Activated CD4-positive, alpha-beta T cell treated with anti-CD3 and anti-CD28 coated beads, Interleukin-2, amount 10 ng/mL, durations not matched to agents 24 days and 14 days (primary cell): Measurements from ENCODE around the gene DENND4C. TPM values are rescaled to one million over a fixed set of nuclear protein-coding genes. Genes with fewer than 3 reads are reported as not detected.
A peak's percentile ranks its signal among the peaks of the same experiment; 100 is the strongest.

Source experiments
- DNase-seq: peaks from one replicate; pipeline ENCODE4 v3.0.0; 2022
- H3K27ac Mint-ChIP-seq: one replicate; pipeline ENCODE4 v1.8.0; 2022; ENCODE audit warnings: mild to moderate bottlenecking, mixed read lengths
- H3K27me3 Mint-ChIP-seq: one replicate; pipeline ENCODE4 v1.8.0; 2022; ENCODE audit warnings: mixed read lengths
- H3K36me3 Mint-ChIP-seq: one replicate; pipeline ENCODE4 v1.8.0; 2022; ENCODE audit warnings: low read depth, mild to moderate bottlenecking, mixed read lengths
- H3K4me1 Mint-ChIP-seq: one replicate; pipeline ENCODE4 v1.8.0; 2021; ENCODE audit warnings: mixed read lengths
- H3K4me3 Mint-ChIP-seq: one replicate; pipeline ENCODE4 v1.8.0; 2022; ENCODE audit warnings: mild to moderate bottlenecking, moderate library complexity, mixed read lengths
- H3K9me3 Mint-ChIP-seq: one replicate; pipeline ENCODE4 v1.8.0; 2021; ENCODE audit warnings: mixed read lengths
- intact Hi-C: fragments of 100-400 bp; cut with micrococcal nuclease; formaldehyde crosslinking; loops from one replicate; pipeline ENCODE4 v1.15.1; 2023
- total RNA-seq: library from RNA; stranded (reverse); gene quantifications from 2 replicates; pipeline ENCODE4 v1.2.3, GENCODE V29; 2022

Gene DENND4C
- total RNA-seq, 1 donor from 2014 or later: 13.6 TPM

DNA sequence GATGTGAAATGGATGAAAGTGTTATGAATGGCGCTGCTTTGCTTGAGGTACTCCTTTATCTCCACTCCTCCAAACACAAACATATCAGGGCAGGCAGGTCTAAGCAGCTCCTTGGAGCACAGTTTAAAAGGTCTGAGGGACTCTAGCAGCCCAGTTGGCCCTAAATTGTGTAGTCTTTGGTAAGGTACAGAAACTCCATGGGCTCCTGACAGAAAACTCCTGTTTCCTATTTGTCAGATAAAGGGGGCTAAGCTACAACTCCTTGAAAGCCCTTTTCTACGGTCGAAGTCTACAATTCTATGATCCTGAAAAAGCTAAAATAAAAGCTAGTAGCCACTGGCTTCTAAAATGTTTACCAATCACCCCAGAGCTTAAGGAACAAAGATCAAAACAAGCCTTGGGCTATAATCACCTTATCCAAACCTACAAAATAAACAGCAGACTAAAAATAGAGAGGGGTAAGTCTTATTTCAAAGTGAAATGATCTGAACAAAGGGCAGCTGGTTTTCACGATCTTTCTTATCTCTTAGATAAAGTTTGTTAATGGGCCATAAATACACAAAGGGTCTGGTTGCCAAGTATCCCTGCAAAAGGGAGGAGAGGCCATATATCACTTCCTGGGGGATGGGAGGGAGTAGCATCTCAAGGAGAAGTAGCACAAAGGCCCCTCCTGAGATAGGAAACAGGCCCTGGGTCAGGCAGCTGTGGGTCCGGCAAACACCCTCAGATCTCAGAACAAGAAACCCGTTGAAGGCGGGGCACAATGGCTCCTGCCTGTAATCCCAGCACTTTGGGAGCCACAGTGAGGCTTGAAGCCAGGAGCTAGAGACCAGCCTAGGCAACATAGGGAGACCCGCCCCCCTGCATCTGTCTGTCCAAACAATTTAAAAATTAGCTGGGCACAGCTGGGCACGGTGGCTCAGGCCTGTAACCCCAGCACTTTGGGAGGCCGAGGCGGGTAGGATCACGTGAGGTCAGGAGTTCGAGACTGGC lies 28.3 kb upstream of the DENND4C start:
- Mint-ChIP-seq H3K9me3 (no peaks in the 10 kb centered on the region), H3K4me1 (peaks cover 6% of the 10 kb centered on the region), H3K4me3 (no peak overlapping the region), H3K27me3 (no peaks in the 10 kb centered on the region), H3K36me3 (no peaks in the 10 kb centered on the region), H3K27ac (no peak overlapping the region)
- intact Hi-C loops: no loop called here
- DNase-seq: no peak

GRCh38 chr9:19203058-19203457 lies 27.4 kb upstream of the DENND4C start:
- H3K27me3 Mint-ChIP-seq: no peaks in the 10 kb centered on the region
- no peak overlapping the region for H3K4me3 Mint-ChIP-seq
- H3K27ac Mint-ChIP-seq: no peak overlapping the region

GRCh38 chr9:19208653-19209052 lies 21.8 kb upstream of the DENND4C start:
- Mint-ChIP-seq H3K4me1 (no peaks in the 10 kb centered on the region), H3K9me3 (no peaks in the 10 kb centered on the region), H3K27ac (no peak overlapping the region), H3K36me3 (no peaks in the 10 kb centered on the region), H3K27me3 (peaks cover 5% of the 10 kb centered on the region), H3K4me3 (no peak overlapping the region)
- intact Hi-C loops: no loop called here
- no peak for DNase-seq

More at GRCh38 chr9:19203058-19203457, 27.4 kb upstream of the DENND4C start:
- no peaks in the 10 kb centered on the region for H3K36me3 Mint-ChIP-seq
- H3K4me1 Mint-ChIP-seq: peaks cover 6% of the 10 kb centered on the region
- DNase-seq: no peak
- intact Hi-C loops: no loop called here
- no peaks in the 10 kb centered on the region for H3K9me3 Mint-ChIP-seq

DNA sequence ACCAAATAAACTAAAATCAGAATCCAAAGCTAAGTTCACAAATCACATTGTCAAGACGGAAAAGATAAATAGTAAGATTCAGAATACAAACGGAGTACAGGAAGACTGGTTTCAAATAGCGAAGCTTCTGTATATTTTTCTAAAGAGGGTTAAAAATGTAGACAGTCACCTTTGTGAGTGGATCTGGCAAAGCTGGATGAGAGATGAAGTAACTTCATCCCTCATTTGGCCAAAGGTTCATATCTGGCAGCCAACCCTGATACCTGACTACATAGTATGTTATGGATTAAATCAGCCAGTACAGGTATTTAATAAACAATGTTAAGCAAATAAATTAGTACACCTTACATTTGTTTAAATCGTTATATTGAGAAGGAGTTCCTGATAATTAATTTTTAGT lies 21.3 kb upstream of the DENND4C start:
- H3K36me3 Mint-ChIP-seq: no peaks in the 10 kb centered on the region
- H3K9me3 Mint-ChIP-seq: no peaks in the 10 kb centered on the region
- intact Hi-C loops: no loop called here
- DNase-seq: no peak
- H3K4me3 Mint-ChIP-seq: no peak overlapping the region
- peaks cover 5% of the 10 kb centered on the region for H3K27me3 Mint-ChIP-seq
- H3K27ac Mint-ChIP-seq: no peak overlapping the region
- no peaks in the 10 kb centered on the region for H3K4me1 Mint-ChIP-seq

DNA sequence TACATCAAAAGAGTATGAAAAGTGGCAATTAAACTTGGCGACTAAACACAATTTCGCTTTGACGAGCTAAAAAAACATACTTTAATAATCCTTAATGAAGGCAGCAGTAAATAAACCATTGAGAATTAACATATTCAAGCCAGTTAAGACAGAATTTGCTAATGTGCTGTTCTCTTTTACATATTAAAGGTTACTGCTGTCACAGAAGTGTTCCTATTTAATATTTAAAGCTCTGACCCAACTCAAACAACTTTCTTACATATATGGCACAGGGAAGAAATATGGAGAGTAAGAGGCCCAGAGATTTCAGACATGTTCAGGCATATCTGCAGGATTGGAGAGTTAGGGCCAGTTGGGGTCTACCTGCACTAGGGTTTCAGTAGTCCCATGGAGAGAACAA lies 16.7 kb upstream of the DENND4C start:
- H3K27me3 Mint-ChIP-seq: peaks cover 5% of the 10 kb centered on the region
- no peak for DNase-seq
- H3K4me3 Mint-ChIP-seq: no peak overlapping the region
- intact Hi-C loops: no loop called here
- no peak overlapping the region for H3K27ac Mint-ChIP-seq
- no peaks in the 10 kb centered on the region for H3K9me3 Mint-ChIP-seq
- H3K36me3 Mint-ChIP-seq: no peaks in the 10 kb centered on the region
- no peaks in the 10 kb centered on the region for H3K4me1 Mint-ChIP-seq

DNA sequence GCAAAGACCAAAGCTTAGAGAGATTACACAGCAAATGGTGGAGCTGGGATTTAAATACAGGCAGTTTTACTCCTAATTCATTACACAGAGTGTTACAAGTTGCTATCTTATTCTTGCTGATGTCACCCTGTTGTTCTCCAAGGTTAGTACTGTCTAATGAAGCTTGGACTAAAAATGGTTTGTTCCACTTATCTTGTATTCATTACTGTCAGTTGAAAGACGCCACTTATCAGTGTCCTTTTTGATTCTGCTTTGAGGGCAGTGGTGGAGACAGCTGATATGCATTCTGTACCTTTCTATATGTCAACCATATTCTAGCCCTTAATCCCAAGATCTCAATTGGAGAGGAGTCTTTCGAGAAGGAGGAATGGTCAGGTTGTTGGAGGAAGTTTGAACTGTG lies 14.0 kb upstream of the DENND4C start:
- intact Hi-C loops: no loop called here
- Mint-ChIP-seq H3K4me3 (no peak overlapping the region), H3K27me3 (peaks cover 1% of the 10 kb centered on the region), H3K27ac (no peak overlapping the region), H3K36me3 (no peaks in the 10 kb centered on the region), H3K4me1 (no peaks in the 10 kb centered on the region), H3K9me3 (no peaks in the 10 kb centered on the region)
- no peak for DNase-seq

DNA sequence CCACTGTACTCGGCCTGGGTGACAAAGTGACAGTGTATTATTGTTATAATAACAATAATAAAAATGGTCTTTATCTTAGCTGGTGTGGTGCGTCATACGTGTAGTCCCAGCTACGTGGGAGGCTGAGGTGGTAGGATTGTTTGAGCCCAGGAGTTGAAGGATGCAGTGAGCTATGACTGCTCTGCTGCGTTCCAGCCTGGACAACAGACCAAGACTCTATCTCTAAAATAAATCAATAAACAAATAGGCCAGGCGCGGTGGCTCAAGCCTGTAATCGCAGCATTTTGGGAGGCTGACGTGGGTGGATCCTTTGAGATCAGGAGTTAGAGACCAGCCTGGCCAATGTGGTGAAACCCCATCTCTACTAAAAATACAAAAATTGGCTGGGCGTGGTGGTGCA lies 9.2 kb upstream of the DENND4C start:
- Mint-ChIP-seq H3K36me3 (no peaks in the 10 kb centered on the region), H3K4me1 (peaks cover 2% of the 10 kb centered on the region), H3K9me3 (no peaks in the 10 kb centered on the region), H3K27ac (no peak overlapping the region), H3K4me3 (no peak overlapping the region), H3K27me3 (peaks cover 1% of the 10 kb centered on the region)
- DNase-seq: no peak
- intact Hi-C loops: no loop called here

DNA sequence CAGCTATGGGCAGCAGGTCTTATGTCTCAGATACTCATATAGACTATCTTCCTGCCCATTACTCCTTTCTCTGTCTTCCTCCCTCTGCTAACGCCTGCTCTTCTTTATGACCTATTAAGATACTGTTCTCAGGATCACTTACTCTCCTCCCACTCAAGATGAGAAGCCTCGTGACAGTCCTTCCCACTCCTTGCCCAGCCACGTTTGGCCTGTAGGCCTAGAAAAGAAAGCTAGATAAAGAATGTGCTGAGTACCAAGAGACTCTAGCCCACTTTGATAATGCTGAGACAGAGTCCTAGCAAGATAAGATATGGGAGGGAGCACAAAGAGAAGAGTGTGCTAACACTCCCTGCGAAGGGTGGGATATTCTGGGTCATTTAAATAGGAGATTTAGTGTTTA lies 6.8 kb upstream of the DENND4C start:
- Mint-ChIP-seq H3K36me3 (no peaks in the 10 kb centered on the region), H3K4me1 (peaks cover 2% of the 10 kb centered on the region), H3K27ac (no peak overlapping the region)

DNA sequence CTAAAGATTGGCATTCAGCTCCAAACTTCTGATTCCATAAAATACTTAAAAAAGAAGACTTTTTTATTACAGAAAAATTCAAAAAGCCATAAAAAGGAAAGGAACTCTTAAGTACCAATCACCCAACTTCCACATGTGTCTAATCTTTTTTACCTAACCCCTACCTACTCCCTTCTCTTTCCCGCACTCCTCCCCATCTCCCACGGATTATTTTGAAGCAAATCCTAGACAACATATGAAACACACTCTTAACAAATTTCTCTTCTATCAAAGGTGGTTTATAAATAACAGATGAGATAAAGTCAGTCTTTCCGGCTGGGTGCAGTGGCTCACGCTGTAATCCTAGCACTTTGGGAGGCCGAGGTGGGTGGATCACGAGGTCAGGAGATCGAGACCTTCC lies 5.9 kb upstream of the DENND4C start:
- intact Hi-C loops: no loop called here
- Mint-ChIP-seq H3K4me1 (peaks cover 3% of the 10 kb centered on the region), H3K4me3 (no peak overlapping the region), H3K9me3 (no peaks in the 10 kb centered on the region), H3K36me3 (no peaks in the 10 kb centered on the region), H3K27ac (no peak overlapping the region), H3K27me3 (peaks cover 3% of the 10 kb centered on the region)
- no peak for DNase-seq

More for the DNA sequence above, 6.8 kb upstream of the DENND4C start:
- H3K27me3 Mint-ChIP-seq: peaks cover 3% of the 10 kb centered on the region
- H3K9me3 Mint-ChIP-seq: no peaks in the 10 kb centered on the region
- H3K4me3 Mint-ChIP-seq: no peak overlapping the region
- intact Hi-C loops: no loop called here
- no peak for DNase-seq

GRCh38 chr9:19229595-19230354 lies 718 bp upstream of the DENND4C start:
- intact Hi-C loops: loop anchor here (1.0 to 5.0 kb wide), 5 partner anchors 38 to 151 kb away; partner anchors contain the start of genes HAUS6, PLIN2 and RPS6
- H3K4me1 Mint-ChIP-seq: peaks cover 5% of the 10 kb centered on the region
- peak overlapping the region; percentile 25 for H3K27ac Mint-ChIP-seq
- H3K27me3 Mint-ChIP-seq: peaks cover 3% of the 10 kb centered on the region
- H3K9me3 Mint-ChIP-seq: no peaks in the 10 kb centered on the region
- no peaks in the 10 kb centered on the region for H3K36me3 Mint-ChIP-seq
- H3K4me3 Mint-ChIP-seq: no peak overlapping the region
- DNase-seq: peak; percentile 90

DNA sequence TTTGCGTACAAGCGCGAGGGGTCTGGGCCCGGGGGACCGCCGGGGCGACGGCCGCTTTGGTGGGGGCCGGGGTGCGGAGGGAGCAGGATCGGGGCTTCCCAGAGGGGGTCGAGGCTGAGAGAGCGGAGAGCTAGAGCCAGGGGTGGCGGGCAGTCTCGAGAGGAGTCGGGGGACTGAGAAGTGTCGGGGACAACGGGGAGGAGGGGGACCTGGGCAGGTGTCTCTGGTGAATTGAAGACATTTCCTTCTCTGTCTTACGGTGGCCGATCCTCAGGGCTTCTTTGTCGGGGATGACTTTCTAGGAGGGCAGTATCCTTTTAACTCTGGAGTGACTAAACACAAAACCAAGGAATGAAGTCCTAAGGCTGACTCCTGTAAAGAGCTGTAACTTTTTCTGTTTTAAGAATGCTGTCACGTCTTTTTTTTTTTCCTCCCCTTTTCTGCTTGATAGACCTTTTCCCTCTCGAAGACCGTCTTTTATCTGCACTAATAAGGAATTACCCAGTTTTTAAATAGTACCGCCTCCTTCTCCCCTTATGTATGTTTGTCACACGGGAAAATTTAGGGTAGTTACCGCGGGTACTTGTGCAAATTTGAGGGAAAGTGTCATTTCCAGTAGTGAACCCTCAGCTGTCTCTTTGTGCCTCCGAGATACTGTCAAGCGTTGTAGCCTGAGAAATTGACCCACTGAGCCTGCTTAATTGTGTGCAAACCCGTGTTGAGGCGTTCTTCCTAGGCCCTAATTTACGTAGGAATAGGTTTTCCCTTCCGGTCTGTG lies 822 bp downstream of the DENND4C start:
- Mint-ChIP-seq H3K9me3 (no peaks in the 10 kb centered on the region), H3K27me3 (peaks cover 3% of the 10 kb centered on the region), H3K4me3 (no peak overlapping the region), H3K27ac (no peak overlapping the region), H3K36me3 (no peaks in the 10 kb centered on the region), H3K4me1 (peaks cover 8% of the 10 kb centered on the region)
- DNase-seq: peak; percentile 62
- intact Hi-C loops: loop anchor here (1.0 to 5.0 kb wide), 3 partner anchors 36 to 182 kb away; partner anchors contain the start of genes PLIN2 and RRAGA

DNA sequence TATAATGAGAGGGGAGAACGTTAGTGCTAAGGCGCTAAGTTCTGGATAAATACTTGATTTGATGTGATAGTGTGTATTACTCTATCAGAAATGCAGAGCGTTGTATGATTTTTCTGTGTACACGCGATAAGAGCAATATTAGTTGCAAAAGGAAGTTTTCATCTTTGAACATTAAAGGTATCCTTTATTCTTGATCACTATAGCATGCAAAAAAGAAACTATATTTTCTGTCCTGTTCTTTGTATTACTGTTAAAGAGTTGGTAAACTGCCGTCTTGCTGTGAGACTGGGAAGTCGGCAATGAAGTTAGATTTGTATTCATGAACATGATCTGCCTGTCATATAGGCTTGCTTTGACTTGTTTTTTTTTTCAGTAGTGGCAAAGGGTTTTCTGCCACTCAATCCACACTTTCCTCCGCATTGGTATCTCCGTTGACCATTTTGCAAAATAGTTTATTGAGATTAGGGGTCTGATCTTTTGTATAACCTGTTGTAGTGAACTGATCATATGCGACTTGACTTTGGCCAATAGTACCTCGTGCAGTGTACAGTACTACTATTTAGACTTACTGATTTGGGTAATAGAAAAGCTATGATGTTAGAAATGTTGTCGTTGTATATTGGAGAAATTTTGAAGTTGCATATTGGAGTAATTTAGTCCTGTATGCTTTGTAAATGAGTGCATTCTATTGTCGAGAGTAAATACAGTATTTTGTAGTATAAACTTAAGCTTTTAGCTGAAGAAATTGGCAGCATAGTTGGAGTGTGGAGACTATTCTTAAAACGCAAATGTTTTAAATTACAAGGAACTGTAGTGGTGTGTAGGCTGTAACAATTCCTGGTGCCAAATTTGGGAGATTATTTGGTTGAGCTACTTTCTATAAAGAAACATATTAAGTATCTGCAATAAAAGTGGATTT lies 1.7 kb downstream of the DENND4C start:
- no peaks in the 10 kb centered on the region for H3K9me3 Mint-ChIP-seq
- no peak overlapping the region for H3K4me3 Mint-ChIP-seq
- H3K27ac Mint-ChIP-seq: no peak overlapping the region
- H3K27me3 Mint-ChIP-seq: peaks cover 3% of the 10 kb centered on the region
- H3K4me1 Mint-ChIP-seq: peaks cover 13% of the 10 kb centered on the region
- no peak for DNase-seq
- intact Hi-C loops: loop anchor here (1.0 to 5.0 kb wide), 4 partner anchors 35 to 183 kb away; partner anchors contain the start of genes PLIN2 and RRAGA
- H3K36me3 Mint-ChIP-seq: no peaks in the 10 kb centered on the region
